T-helper 2 cell treated with Interferon-gamma antibody and Interleukin-4, amounts not matched to agents 5 μg/mL and 100 μg/mL, for 36 hours (primary cell): Measurements from ENCODE around the gene MBOAT7.
"Not testable (repeated sequence)": the region's sequence is repeated elsewhere in the genome, so short reads cannot be mapped to it uniquely, and the experiment has no call there.

Source experiments
- DNase-seq: peaks from one replicate; pipeline ENCODE4 v3.0.0; 2021; ENCODE audit warnings: low spot score
- H3K27ac Mint-ChIP-seq: one replicate; pipeline ENCODE4 v1.8.0; 2021; ENCODE audit warnings: mild to moderate bottlenecking, mixed read lengths
- H3K27me3 Mint-ChIP-seq: one replicate; pipeline ENCODE4 v1.8.0; 2021; ENCODE audit warnings: low read depth, mixed read lengths
- H3K36me3 Mint-ChIP-seq: one replicate; pipeline ENCODE4 v1.8.0; 2021; ENCODE audit warnings: low read depth, mixed read lengths
- H3K4me1 Mint-ChIP-seq: one replicate; pipeline ENCODE4 v1.8.0; 2021; ENCODE audit warnings: low read depth, mixed read lengths
- H3K4me3 Mint-ChIP-seq: one replicate; pipeline ENCODE4 v1.8.0; 2022; ENCODE audit warnings: mild to moderate bottlenecking, moderate library complexity, mixed read lengths
- H3K9me3 Mint-ChIP-seq: one replicate; pipeline ENCODE4 v1.8.0; 2021; ENCODE audit warnings: mixed read lengths

MBOAT7 gene

GRCh38 chr19:54204767-54205468 is 15.5 kb upstream of the MBOAT7 start:
- Mint-ChIP-seq H3K4me3 (peak overlapping the region; percentile 27), H3K9me3 (no peaks in the 10 kb centered on the region), H3K27me3 (no peaks in the 10 kb centered on the region), H3K36me3 (peaks cover 80% of the 10 kb centered on the region), H3K27ac (no peak overlapping the region), H3K4me1 (peaks cover 69% of the 10 kb centered on the region)
- no peak for DNase-seq

GRCh38 chr19:54203151-54203611 is 13.8 kb upstream of the MBOAT7 start:
- peak overlapping the region; percentile 100 for H3K4me3 Mint-ChIP-seq
- H3K27me3 Mint-ChIP-seq: no peaks in the 10 kb centered on the region
- peaks cover 65% of the 10 kb centered on the region for H3K4me1 Mint-ChIP-seq
- no peaks in the 10 kb centered on the region for H3K9me3 Mint-ChIP-seq
- no peak for DNase-seq
- peaks cover 73% of the 10 kb centered on the region for H3K36me3 Mint-ChIP-seq
- H3K27ac Mint-ChIP-seq: peak overlapping the region; percentile 36

- Mint-ChIP-seq H3K9me3 (no peaks in the 10 kb centered on the region), H3K27ac (no peak overlapping the region), H3K4me3 (peak overlapping the region; percentile 100), H3K36me3 (peaks cover 61% of the 10 kb centered on the region), H3K4me1 (peaks cover 54% of the 10 kb centered on the region), H3K27me3 (no peaks in the 10 kb centered on the region)
- DNase-seq: no peak
Measured at GRCh38 chr19:54201980-54202379, 12.6 kb upstream of the MBOAT7 start.

GRCh38 chr19:54201172-54201701 is 11.9 kb upstream of the MBOAT7 start:
- H3K9me3 Mint-ChIP-seq: no peaks in the 10 kb centered on the region
- no peak for DNase-seq
- H3K36me3 Mint-ChIP-seq: peaks cover 54% of the 10 kb centered on the region

GRCh38 chr19:54199401-54199800 is 10.0 kb upstream of the MBOAT7 start:
- Mint-ChIP-seq H3K4me3 (peak overlapping the region; percentile 81), H3K27ac (peak overlapping the region; percentile 70), H3K36me3 (peaks cover 42% of the 10 kb centered on the region), H3K4me1 (peaks cover 33% of the 10 kb centered on the region), H3K9me3 (no peaks in the 10 kb centered on the region), H3K27me3 (no peaks in the 10 kb centered on the region)
- DNase-seq: no peak

More at GRCh38 chr19:54201172-54201701, 11.9 kb upstream of the MBOAT7 start:
- Mint-ChIP-seq H3K27ac (peak overlapping the region; percentile 100), H3K27me3 (no peaks in the 10 kb centered on the region), H3K4me3 (peak overlapping the region; percentile 100), H3K4me1 (peaks cover 48% of the 10 kb centered on the region)

- Mint-ChIP-seq H3K4me1 (peaks cover 25% of the 10 kb centered on the region), H3K9me3 (no peaks in the 10 kb centered on the region), H3K27me3 (no peaks in the 10 kb centered on the region), H3K36me3 (peaks cover 24% of the 10 kb centered on the region), H3K4me3 (no peak overlapping the region), H3K27ac (no peak overlapping the region)
- no peak for DNase-seq
Measured at GRCh38 chr19:54197121-54197520, 7.7 kb upstream of the MBOAT7 start.

GRCh38 chr19:54196536-54196935 is 7.2 kb upstream of the MBOAT7 start:
- no peak overlapping the region for H3K27ac Mint-ChIP-seq
- peaks cover 26% of the 10 kb centered on the region for H3K4me1 Mint-ChIP-seq
- H3K4me3 Mint-ChIP-seq: no peak overlapping the region
- no peak for DNase-seq
- H3K27me3 Mint-ChIP-seq: no peaks in the 10 kb centered on the region
- H3K36me3 Mint-ChIP-seq: peaks cover 18% of the 10 kb centered on the region
- no peaks in the 10 kb centered on the region for H3K9me3 Mint-ChIP-seq

GRCh38 chr19:54194463-54194862 is 5.1 kb upstream of the MBOAT7 start:
- not testable (repeated sequence) for H3K27me3 Mint-ChIP-seq, H3K27ac Mint-ChIP-seq, H3K4me3 Mint-ChIP-seq, H3K9me3 Mint-ChIP-seq, DNase-seq
- Mint-ChIP-seq H3K36me3 (peaks cover 10% of the 10 kb centered on the region), H3K4me1 (peaks cover 20% of the 10 kb centered on the region)

- Mint-ChIP-seq H3K27me3 (no peaks in the 10 kb centered on the region), H3K36me3 (peaks cover 10% of the 10 kb centered on the region), H3K9me3 (no peaks in the 10 kb centered on the region), H3K27ac (no peak overlapping the region), H3K4me1 (peaks cover 21% of the 10 kb centered on the region), H3K4me3 (peak overlapping the region; percentile 4)
- DNase-seq: no peak
Measured at GRCh38 chr19:54193011-54193410, 3.6 kb upstream of the MBOAT7 start.

- DNase-seq: no peak
- Mint-ChIP-seq H3K27ac (peak overlapping the region; percentile 80), H3K27me3 (no peaks in the 10 kb centered on the region), H3K36me3 (peaks cover 18% of the 10 kb centered on the region), H3K4me3 (peak overlapping the region; percentile 88), H3K9me3 (no peaks in the 10 kb centered on the region), H3K4me1 (peaks cover 31% of the 10 kb centered on the region)
Measured at GRCh38 chr19:54191811-54192453, 2.6 kb upstream of the MBOAT7 start.

GRCh38 chr19:54191011-54191810 is 1.8 kb upstream of the MBOAT7 start, which contains the start of gene TSEN34:
TSEN34 (plus strand) TSS chr19:54191308; CDS start chr19:54191365, 57 bp downstream.
- H3K27me3 Mint-ChIP-seq: no peaks in the 10 kb centered on the region
- H3K9me3 Mint-ChIP-seq: no peaks in the 10 kb centered on the region
- peaks cover 32% of the 10 kb centered on the region for H3K4me1 Mint-ChIP-seq
- H3K27ac Mint-ChIP-seq: peak within 1 kb of the TSS; percentile 99
- H3K4me3 Mint-ChIP-seq: peak within 1 kb of the TSS; percentile 88
- peaks cover 24% of the 10 kb centered on the region for H3K36me3 Mint-ChIP-seq
- DNase-seq: peak; percentile 90

GRCh38 chr19:54190503-54191010 is 1.2 kb upstream of the MBOAT7 start:
- H3K27ac Mint-ChIP-seq: peak overlapping the region; percentile 99
- peak overlapping the region; percentile 88 for H3K4me3 Mint-ChIP-seq
- peak; percentile 100 for DNase-seq
- H3K9me3 Mint-ChIP-seq: no peaks in the 10 kb centered on the region
- peaks cover 24% of the 10 kb centered on the region for H3K36me3 Mint-ChIP-seq
- H3K4me1 Mint-ChIP-seq: peaks cover 32% of the 10 kb centered on the region
- H3K27me3 Mint-ChIP-seq: no peaks in the 10 kb centered on the region

- Mint-ChIP-seq H3K36me3 (peaks cover 25% of the 10 kb centered on the region), H3K4me3 (peak overlapping the region; percentile 88), H3K27ac (peak overlapping the region; percentile 99), H3K9me3 (no peaks in the 10 kb centered on the region), H3K4me1 (peaks cover 34% of the 10 kb centered on the region), H3K27me3 (no peaks in the 10 kb centered on the region)
- peak; percentile 100 for DNase-seq
Measured at GRCh38 chr19:54189735-54190502, 539 bp upstream of the MBOAT7 start.
